Thyroid gland (tissue), 4 donors: ENCODE results near the gene FOLR1.

Source experiments
- CTCF ChIP-seq, 6 experiments: fragments of 200-600 bp in 3 of 6; fragments of 450-650 bp in 3 of 6; sonication (generic) in 3 of 6; IDR thresholded peaks; one replicate each; pipeline ENCODE4 v1.5.1; 2016 to 2019; ENCODE audit warnings: antibody characterized with exemption in 6 of 6, mild to moderate bottlenecking in 2 of 6, inconsistent platforms in 1 of 6, moderate library complexity in 1 of 6
- POLR2A ChIP-seq, 2 donors: fragments of 450-650 bp; IDR thresholded peaks; one replicate each; pipeline ENCODE4 v1.6.1; 2017; ENCODE audit warnings: antibody characterized with exemption in 2 of 2, mild to moderate bottlenecking in 2 of 2, moderate library complexity in 1 of 2

- TF ChIP-seq POLR2A (IDR thresholded peaks at IDR 0.05) (no peak), CTCF (IDR thresholded peaks at IDR 0.05) (no peak)
Measured at GRCh38 chr11:72204886-72205285, 12.9 kb downstream of the FOLR1 start.
